IPS-20b (cell line): Measurements from ENCODE around the gene NMUR1.

Experiments used
- H3K27ac ChIP-seq: one replicate; pipeline ENCODE4 v1.5.1; 2013; ENCODE audit warnings: low read length
- H3K27me3 ChIP-seq: 2 replicates; pipeline ENCODE4 v1.6.1; 2013; ENCODE audit warnings: mild to moderate bottlenecking, low read length, inconsistent platforms; ENCODE audit not compliant: insufficient read depth
- H3K36me3 ChIP-seq: 2 replicates; pipeline ENCODE4 v1.6.1; 2013; ENCODE audit warnings: low read depth, mild to moderate bottlenecking, inconsistent platforms, low read length, moderate library complexity; ENCODE audit not compliant: insufficient read depth
- H3K4me1 ChIP-seq: 2 replicates; pipeline ENCODE4 v1.6.1; 2013; ENCODE audit warnings: mild to moderate bottlenecking, control low read depth, inconsistent platforms, low read length, moderate library complexity; ENCODE audit not compliant: insufficient read depth
- H3K4me3 ChIP-seq: 2 replicates; pipeline ENCODE4 v1.5.1; 2013; ENCODE audit warnings: mild to moderate bottlenecking, low read length, inconsistent platforms
- H3K9ac ChIP-seq: 2 replicates; pipeline ENCODE4 v1.6.1; 2013; ENCODE audit warnings: low read depth, mild to moderate bottlenecking, inconsistent platforms, low read length, moderate library complexity
- H3K9me3 ChIP-seq: 2 replicates; pipeline ENCODE4 v1.6.1; 2013; ENCODE audit warnings: mild to moderate bottlenecking, low read depth, low read length, inconsistent platforms; ENCODE audit not compliant: insufficient read depth

NMUR1 gene

GRCh38 chr2:231475965-231476364 lies 54.3 kb downstream of the NMUR1 start:
- H3K36me3 ChIP-seq: no peaks in the 10 kb centered on the region
- H3K4me1 ChIP-seq: no peaks in the 10 kb centered on the region
- H3K27ac ChIP-seq: no peak overlapping the region
- H3K9me3 ChIP-seq: no peaks in the 10 kb centered on the region
- H3K9ac ChIP-seq: no peak overlapping the region
- H3K4me3 ChIP-seq: no peak overlapping the region
- H3K27me3 ChIP-seq: no peaks in the 10 kb centered on the region
